CD4-positive, alpha-beta T cell treated with Interleukin-17A for 4 hours (primary cell): Measurements from ENCODE around the gene KIAA1958.
"Not testable (repeated sequence)": the region's sequence is repeated elsewhere in the genome, so short reads cannot be mapped to it uniquely, and the experiment has no call there.

ENCODE experiments used
- DNase-seq: peaks from one replicate; pipeline ENCODE4 v3.0.0-alpha.2; 2020; ENCODE audit warnings: mixed read lengths

KIAA1958 gene

DNA sequence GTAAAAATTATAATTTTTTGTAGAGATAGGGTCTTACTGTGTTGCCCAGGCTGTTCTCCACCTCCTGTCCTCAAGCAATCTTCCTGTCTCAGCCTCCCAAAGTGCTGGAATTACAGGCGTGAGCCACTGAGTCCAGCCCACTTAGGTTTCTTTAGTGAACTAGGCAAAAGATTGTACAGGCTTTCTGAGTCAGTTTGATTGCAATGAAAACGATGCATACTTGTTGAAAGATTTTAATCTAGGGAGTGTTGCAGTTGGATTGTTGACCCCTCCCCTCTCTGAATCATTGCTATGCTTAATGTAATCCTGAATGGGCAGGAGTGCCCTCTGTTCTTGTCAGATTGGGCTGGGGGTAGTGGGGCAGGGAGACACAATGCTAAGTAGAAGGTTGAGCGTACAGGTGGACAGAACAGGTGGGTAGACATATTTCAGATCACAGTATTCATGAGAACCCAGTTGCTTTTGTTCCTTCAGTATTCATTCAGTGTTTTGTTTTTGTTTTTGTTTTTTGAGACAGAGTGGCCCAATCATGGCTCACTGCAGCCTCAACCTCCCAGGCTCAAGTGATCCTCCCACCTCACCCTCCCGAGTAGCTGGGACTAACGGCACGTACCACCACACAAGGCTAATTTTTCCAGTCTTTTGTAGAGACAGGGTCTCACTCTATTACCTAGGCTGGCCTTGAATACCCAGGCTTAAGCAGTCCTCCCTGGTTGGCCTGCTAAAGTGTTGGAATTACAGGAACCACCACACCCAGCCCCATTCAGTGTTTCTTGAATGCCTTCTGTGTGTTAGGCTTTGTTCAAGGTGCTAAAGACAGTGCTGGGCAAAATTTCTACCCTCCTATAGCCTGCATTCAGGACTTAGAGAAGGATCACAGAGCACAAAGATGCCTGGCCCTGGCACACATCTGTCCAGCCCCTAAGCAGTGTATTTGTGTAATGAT is 70.1 kb downstream of the KIAA1958 start:
- DNase-seq, result no peak

DNA sequence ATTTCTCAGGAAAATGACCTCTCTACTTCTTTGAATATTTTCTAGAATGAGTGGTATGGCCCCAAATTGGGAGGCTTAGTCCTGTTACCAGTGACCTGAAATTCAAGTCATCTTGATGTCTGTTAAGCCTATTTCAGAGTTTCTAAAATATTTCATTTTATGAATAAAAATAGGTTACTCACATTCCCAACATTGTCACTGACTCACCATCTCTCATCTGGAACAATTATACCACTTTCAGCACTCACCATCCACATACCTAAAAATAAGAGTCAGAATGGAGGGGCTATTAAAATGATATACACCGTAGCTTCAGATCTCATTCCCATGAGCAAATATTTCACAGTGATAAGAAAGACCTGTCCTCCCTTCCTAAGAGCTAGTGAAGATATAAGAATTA is 71.8 kb downstream of the KIAA1958 start:
- no peak for DNase-seq

DNA sequence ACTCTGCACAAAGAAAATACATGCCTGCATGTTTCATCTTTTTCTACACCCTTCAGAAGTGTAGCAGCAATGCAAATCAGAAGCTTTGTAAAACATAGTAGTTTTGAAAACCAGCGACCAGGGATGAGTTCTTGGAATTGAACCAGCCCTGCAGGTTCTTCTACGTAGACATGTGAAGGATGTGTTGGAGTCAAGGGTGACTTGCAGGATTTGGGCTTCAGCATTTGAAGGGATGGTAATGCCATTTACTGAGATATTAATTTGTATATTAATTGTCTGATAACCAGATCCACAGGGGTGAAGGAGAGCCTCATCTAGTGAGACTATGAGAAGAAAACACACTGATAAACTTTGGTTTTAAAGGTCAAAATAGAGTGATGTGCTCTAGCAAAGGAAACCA is 72.4 kb downstream of the KIAA1958 start:
- DNase-seq, result no peak

DNA sequence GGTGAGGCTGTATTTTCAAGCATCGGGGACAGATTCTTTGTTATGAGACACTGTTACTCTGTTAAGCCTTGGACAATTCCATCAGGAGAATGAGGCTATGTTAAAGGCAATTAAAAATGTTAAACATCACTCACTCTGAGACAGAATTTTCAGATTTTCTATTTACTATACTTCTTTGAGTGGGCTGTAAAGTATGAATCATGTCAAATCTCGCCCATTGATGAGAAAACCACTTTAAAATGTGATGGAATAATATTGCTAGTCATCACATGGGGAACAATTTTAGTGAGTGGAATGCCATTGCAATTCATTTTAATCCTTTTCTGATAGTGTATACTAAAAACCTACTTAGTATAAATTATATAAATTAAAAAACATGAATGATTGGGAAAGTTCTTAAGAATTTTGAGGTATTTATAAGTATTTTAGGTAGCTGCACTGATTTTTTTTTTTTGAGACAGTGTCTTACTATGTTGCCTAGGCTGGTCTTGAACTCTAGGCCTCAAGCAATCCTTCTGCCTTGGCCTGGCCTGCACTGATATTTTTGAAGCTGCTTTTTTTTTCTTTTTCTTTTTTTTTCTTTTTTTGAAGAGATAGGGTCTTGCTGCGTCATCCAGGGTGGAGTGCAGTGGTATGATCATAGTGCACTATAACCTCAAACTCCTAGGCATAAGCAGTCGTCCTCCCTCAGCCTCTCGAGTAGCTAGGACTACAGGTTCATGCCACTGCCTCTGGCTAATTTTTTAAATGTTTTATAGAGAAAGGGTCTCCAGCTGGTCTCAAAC is 73.2 kb downstream of the KIAA1958 start:
- no peak for DNase-seq

DNA sequence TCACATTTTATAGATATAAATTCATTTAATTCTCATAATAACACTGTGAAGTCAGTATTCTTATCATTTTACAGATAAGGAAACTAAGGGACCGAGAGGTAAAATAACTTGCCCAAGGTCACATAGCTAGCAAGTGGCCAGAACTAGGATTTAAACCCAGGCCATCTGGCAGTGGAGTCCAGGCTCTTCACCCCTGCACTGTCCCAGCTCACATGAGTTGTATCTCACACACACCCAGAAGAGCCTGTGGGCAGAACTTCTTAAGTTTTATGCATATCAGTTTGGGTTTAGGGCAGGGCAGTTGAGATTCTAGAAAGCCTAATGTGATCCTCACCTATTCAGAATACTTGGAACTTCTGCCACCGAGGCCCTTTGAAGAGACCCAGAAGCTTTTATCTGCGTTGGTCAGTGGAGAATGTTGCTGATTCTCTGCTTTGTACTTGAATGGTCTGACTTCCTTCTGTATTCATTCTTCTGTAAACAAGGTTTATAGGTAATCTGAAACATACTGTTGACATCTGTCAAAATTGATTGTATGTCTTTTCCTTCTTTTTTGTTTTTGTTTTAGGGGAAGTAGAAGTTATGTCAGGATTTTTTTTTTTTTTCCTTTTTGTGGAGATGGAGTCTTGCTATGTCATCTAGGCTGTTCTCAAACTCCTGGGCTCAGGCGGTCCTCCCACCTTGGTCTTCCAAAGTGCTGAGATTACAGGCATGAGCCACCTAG is 75.8 kb downstream of the KIAA1958 start:
- DNase-seq, result no peak

DNA sequence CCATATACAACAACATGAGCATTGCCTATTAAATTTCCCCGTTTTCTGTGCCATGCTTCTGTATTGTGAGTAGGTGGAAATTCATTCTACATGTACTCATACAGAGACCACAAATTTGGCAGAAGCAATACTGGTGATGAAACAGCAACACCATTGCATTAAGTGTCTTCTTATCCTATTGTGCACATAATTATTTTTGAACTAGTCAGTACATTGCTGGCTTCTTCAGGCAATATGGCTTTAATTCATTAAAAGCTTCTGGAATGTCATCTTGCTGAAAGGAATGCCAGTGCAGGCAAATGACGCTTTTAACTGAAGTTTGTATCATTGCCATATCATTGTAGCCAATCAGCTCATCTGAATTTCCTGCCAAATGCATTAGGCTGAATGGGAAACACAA is 82.6 kb downstream of the KIAA1958 start:
- no peak for DNase-seq

DNA sequence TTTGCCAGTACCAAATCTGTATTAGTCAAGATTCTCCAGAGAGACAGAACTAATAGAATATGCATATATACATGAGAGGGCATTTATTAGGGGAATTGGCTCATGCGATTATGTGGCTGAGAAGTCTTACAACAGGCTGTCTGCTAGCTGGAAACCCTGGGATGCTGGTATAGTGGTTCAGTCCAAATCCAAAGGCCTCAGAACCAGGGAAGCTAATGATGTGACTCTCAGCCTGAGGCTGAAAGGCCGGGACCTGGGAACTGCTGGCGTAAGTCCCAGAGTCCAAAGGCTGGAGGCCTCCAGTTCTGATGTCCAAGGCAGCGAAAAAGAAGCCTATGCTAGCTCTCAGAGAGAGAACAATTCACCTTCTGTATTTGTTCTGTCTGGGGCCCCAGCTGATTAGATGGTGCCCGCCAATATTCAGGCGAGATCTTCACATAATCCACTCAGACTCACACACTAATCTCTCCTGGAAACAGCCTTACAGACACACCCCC is 84.1 kb downstream of the KIAA1958 start:
- no peak for DNase-seq

DNA sequence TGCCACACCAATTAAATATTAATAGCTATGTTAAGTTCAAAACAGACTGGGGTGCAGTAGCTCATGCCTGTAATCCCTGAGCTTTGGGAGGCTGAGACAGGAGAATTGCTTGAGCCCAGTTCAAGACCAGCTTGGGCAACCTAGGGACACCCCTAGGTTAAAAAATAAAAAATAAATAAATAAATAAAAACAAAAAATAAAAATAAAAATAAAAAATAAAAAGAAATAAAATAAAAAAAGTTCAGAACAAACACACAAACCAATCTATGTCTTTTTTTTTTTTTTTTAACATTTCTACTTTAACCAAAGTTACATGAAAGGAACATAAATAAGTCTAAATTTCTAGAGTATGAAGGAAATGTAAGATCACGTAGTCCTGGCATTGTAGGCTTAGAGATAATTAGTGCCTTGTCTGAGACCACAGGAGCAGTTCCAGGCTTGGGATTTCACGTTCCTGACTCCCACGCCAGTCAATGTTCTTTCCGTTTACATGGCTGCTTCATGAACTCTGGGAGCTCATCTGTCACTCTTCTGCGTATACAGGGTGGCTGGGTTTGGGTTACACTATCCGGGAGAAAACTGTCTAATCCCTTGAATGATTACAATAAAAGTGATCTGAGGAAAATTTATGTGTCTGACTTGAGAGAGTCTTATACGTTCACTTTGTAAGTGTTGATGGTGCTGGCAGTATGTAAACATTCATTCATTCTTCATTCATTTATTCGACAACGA is 85.2 kb downstream of the KIAA1958 start:
- no peak for DNase-seq

DNA sequence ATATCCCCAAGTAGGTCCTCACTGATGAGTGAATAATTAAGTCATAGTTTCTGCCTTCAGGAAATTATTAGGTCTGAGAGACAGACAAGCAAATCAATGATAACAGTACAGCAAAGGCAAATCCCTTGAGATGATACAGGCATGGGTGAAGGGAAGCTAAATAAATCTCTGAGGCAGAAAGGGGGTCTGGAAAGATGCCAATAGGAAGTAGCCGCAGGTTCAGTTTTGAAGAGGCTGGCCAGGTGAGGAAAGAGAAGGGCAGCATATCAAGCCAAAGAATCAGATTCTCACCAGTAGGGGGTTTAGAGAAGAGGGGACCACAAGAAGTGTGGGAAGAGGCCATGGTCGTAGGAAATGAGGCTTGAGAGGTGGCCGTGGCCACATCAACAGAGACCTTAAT is 85.8 kb downstream of the KIAA1958 start:
- DNase-seq, result no peak

DNA sequence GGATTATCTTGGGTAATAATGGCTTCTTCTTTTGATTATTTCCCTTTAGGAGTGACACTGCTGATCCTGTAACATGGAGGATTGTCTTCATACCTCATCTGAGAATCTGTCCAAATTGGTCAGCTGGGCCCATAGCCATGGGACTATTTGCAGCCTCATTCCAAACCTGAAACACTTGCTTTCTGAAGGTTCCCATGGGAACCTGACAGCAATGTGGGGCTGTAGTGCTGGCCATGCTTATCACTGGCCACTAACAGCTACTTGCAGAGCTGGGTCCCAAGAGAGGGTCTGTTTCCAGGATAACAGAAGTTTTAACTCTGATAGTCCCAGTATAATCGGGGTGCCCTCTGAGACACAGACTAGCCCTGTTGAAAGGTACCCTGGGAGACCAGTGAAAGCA is 87.4 kb downstream of the KIAA1958 start:
- DNase-seq, result no peak

DNA sequence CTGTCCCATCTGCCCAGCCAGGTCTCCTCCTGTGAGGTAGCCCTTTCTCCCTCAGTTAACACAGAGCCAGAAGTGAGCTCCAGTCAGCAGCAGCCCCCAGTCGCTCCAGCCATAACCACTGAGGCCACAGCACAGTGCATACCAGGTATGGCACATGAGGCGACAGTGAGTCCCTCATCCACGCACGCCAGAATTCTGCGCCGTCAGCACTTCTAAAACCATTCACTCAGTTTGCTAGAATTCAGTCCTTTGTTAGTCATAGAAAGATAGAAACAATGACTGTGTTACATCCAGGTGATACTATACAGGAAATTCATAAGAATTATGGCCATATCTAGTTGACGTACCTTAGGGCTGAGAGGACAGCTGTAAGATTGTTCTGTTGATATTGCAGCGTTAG is 88.5 kb downstream of the KIAA1958 start:
- no peak for DNase-seq

DNA sequence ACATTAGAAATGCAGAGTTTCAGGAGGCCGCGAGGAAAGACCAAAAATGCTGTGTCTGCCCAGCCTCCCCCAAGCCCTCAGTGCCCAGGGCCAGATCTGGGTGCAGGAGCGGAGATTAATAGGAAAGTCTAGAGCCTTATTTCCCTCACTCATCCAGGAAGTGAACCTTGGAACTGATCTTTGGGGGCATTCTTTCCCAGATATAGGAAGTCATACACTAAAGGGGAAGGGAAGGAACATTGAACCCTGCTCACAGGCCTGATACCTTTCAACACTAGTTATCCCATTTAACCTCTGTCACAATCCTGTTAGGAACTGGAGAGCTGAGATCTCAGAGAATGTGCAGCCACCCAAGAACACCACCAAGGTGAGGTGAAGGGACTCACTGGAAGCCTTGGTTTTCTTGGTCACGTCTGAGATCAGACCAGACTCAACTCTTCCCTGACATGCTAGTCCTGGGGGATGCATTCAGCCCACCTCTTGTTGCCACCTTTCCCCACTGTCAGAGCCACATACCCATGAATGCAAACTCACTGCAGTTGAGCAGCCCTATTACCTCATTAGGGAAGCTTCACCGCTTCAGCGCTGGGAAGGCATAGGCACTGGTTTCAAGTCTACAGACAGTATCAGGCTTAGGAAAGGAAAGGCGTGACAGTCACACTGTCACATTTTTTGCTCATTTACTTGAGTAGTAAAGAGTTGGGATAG is 95.0 kb downstream of the KIAA1958 start:
- DNase-seq, result no peak

DNA sequence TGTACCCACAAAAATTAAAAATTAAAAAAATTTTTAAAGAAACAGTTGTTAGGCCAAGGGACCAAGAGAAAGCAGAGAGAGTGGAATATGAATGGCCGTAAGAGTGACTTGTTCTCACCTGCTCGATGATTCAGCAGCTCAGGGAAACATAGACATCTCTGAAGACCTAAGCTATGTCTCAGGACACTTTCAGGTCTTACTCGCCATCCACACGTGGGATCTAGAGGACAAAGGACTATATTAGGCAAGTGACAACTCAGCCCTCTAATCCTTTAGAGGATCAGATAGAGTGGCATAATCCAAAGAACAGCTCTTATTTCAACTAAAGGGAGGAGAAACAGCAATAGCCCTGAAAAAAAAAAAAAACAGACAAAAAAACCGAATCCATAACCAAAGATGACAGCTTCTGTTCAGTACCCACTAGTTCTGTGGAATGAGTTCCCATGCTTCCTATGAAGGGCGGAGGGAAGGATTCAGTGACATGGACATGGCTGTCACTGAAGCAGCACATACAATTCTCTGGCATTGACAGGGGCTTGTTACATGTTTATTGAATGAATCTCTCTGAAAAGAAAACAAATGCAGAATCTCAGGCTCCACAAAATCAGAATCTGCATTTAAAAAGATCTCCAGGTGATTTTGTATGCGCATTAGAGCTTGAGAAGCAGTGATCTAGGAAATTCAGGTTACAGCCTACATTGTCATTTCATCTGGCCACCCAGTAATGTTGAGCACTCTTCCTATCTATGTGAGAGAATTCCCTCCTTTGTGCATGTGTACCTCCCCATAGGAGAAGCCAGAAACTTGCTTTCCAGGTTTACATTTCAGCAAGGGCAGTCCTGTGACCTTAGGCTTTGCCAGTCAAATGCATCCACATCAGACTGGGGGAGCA is 96.0 kb downstream of the KIAA1958 start:
- no peak for DNase-seq

DNA sequence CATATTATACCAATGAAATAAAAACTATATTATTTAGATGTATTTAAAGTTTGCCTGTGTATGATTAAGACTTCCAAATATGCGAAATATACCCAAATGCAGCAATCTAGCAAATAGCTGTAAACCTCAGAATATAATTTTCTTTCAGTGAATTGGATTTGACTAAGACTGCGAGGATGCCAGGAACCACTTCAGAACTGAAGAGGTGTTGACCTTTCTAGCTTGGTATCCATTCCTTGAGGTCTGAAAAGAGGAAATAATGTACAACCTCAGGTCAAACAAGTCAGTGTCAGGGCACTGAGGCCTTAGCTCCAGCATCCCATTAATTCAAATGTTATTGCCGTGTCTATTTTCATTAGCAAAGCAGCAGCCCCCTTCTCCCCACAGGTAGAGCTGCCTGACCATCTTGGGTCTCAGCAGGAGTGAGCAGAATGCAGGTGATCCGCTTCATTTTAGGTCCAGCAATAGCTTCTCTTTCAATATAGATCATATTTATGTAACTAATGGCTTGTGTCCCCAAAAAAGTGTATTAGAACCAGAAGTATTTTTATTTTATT is 100.0 kb downstream of the KIAA1958 start:
- DNase-seq, result no peak

DNA sequence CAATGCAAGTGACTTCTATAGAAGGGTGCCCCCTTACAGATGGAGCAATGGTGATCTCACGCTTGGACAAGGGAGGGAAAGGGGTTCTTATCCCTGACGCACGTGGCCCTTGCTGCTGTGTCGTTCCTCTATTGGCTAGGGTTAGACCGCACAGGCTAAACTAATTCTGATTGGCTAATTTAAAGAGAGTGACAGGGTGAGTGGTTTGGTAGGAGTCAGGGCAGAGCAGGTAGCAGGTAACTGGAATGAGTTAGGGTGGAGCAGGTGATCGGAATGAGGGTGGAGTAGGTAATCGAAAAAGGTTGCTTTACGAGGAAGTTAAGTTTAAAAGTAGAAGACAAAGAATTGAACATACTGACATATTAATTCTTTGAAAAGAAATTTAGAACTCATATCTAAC is 105.2 kb downstream of the KIAA1958 start:
- DNase-seq, result not testable (repeated sequence)

DNA sequence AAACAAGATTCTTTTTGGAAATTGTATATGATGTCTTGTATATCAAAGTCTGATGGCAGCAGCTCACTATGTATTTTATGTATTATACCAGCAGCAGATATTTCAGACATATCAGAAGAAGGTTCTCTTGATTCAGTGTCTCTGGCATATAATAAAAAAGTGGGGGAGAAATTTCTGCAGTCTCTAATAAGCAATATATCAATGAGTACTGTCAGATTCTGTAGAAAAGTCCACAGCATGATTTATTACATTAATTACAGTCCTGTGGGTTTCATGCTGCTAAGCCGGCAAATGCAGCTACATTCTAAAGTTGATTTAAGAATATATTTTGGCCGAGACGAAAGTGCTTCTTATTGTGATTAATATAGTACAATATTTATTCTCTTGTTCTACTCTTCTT is 113.1 kb downstream of the KIAA1958 start:
- DNase-seq, result no peak

DNA sequence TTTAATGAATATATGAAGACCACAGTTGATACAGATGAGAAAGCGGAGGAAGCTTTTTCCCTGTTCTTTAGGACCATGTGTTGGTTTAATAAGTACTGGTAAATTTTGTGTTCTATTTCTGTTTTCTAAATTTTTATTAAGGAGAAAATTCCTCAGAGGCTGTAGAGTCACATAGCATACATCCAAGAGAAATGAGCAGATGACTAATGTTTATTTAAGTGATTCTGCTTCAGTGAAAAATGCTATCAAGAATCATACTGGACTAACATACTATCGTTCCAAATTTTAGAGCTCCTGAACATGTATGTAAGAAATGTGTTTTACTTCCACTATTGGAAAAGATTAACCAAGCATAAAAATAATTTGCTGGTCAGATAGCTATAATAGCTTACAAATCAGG is 115.0 kb downstream of the KIAA1958 start:
- no peak for DNase-seq

DNA sequence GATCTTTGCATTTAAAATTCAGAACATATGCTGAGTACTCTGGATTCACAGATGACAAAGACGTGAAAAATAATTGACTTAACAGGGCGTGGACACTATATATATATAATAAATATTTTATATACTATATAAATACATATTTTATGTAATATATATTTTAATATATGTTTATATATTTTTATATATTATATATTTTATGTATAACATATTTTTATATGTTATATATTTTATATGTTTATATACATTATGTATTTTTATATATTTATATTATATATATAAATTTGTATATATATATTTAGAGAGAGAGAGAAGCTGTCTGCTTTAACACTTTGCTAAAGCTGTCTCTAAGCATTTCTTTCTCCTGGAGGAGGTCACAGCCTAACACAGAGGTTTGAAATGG is 118.2 kb downstream of the KIAA1958 start:
- DNase-seq, result no peak

DNA sequence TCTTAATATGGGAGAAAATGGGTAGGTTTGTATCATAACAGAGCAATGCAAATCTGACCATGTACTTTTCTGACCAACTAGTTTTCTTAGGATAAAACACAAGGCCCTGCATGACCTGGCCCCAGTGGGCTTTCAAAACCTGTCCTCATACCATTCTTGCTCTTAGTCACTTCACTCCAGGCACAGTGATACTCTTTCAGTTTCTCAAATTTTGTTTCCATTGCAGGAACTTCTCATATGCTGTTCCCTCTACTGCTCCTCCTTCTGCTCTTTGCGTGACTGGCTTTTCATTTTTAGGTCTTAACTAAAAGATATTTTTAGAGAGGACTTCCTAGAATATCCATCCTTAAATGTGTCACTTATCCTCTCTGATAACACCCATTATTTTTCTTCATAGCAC is 118.9 kb downstream of the KIAA1958 start:
- DNase-seq, result no peak

DNA sequence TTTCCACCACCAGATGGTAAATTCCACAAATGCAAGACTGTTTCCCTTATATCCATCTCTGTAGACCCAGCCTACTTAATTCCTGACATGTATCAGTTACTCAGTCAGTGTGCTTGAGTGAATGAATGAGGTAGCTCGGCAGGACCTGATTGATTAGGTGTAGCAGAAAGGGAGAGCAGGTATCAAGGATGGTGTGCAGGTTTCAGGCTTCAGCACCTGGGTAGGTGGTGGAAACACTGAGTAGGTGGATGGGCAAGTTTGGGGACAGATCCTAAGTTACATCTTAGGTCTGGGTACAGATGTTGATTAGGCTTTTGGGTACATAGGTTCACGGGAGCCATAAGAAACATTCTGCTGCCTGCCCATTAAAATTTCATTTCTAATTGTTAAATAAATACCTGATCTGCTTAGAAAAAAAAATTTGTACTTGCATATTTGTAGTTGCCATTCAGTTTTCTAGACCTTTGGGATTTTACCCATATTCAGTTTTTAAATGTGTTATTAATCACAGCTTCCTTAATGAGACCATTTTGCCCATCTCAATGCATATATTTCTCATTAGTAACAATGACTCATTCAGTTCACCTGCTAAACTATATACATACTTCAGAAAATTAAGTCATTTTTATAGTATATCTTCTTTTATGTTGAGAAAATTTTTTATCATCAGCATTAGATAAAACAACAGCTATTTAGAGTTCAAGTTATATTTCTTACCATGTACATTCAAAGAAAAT is 119.5 kb downstream of the KIAA1958 start:
- no peak for DNase-seq
